HCT116 (cell line): ENCODE results near the gene COL1A1. TPM values are rescaled to one million over a fixed set of nuclear protein-coding genes. Genes with fewer than 3 reads are reported as not detected.

ENCODE experiments used
- ATAC-seq: fragments of 200-7000 bp; cut with Tn5 transposase; 2 replicates; pipeline ENCODE4 v1.9.1; 2020; ENCODE audit warnings: mild to moderate bottlenecking, moderate library complexity
- BruUV-seq: library from RNA; stranded (reverse); fragments of 400-500 nt; replicated peaks from 2 replicates; lab custom pipeline; 2021; lab: Mats Ljungman, UMichigan
- CTCF ChIA-PET: fragments of 300-600 bp; sonication (Branson Sonifier 250); formaldehyde crosslinking; loops from one replicate; lab custom pipeline; 2021; ENCODE audit warnings: antibody characterized with exemption; lab: Charles Lee
- POLR2A ChIA-PET: fragments of 300-600, 350-600 bp; sonication (Branson Sonifier 250); formaldehyde crosslinking; loops from one replicate; lab custom pipeline; 2021; ENCODE audit warnings: antibody characterized with exemption; lab: Charles Lee
- RAD21 ChIA-PET, 2 experiments: fragments of 300-600 bp; sonication (Branson Sonifier 250); formaldehyde crosslinking; loops; one replicate each; lab custom pipeline; 2023; ENCODE audit warnings: low total read pairs in 2 of 2; ENCODE audit not compliant: uncharacterized antibody in 2 of 2, unreplicated experiment in 2 of 2, low non-redundant PET in 1 of 2; lab: Charles Lee
- DNase-seq: peaks from one replicate; pipeline ENCODE4 v3.0.0-alpha.2; 2010; ENCODE audit warnings: low read depth, low spot score
- H2AFZ ChIP-seq: fragments of 200-600 bp; shearing (Covaris generic), sonication (generic); 2 replicates; pipeline ENCODE4 v1.6.1; 2017; ENCODE audit warnings: low read depth, mixed run types, mixed read lengths, antibody characterized with exemption, low read length; ENCODE audit not compliant: poor library complexity, severe bottlenecking
- H3K27ac ChIP-seq: 2 replicates; pipeline ENCODE4 v1.5.1; 2012; ENCODE audit warnings: low read depth, low read length
- H3K27me3 ChIP-seq: fragments of 200-600 bp; sonication (generic); 2 replicates; pipeline ENCODE4 v1.6.1; 2016; ENCODE audit warnings: mixed run types, low read length, mixed read lengths; ENCODE audit not compliant: insufficient read depth
- H3K36me3 ChIP-seq, 2 experiments: fragments of 200-500 bp in 1 of 2; fragments of 200-600 bp in 1 of 2; sonication (Bioruptor generic) in 1 of 2; sonication (generic) in 1 of 2; 2 replicates each; pipeline versions ENCODE4 v1.5.1 to v1.6.1; 2014 to 2016; ENCODE audit warnings: low read length in 2 of 2, inconsistent platforms in 1 of 2, mixed read lengths in 1 of 2, mixed run types in 1 of 2; ENCODE audit not compliant: insufficient read depth in 2 of 2, control insufficient read depth in 1 of 2
- H3K4me1 ChIP-seq, 2 experiments: fragments of 200-600 bp in 1 of 2; sonication (generic) in 1 of 2; 2 replicates each; pipeline versions ENCODE4 v1.5.1 to v1.6.1; 2012 to 2017; ENCODE audit warnings: low read length in 2 of 2, inconsistent platforms in 1 of 2, mild to moderate bottlenecking in 1 of 2, mixed read lengths in 1 of 2, mixed run types in 1 of 2, moderate library complexity in 1 of 2; ENCODE audit not compliant: insufficient read depth in 2 of 2, control insufficient read depth in 1 of 2
- H3K4me2 ChIP-seq: fragments of 200-600 bp; sonication (generic); 2 replicates; pipeline ENCODE4 v1.6.1; 2017; ENCODE audit warnings: mixed run types, low read length, mixed read lengths
- H3K4me3 ChIP-seq, 2 experiments: fragments of 200-600 bp in 1 of 2; sonication (generic) in 1 of 2; replicated peaks in 1 of 2; 2 replicates each; pipeline ENCODE4 v1.5.1; 2011 to 2016; ENCODE audit warnings: low read length in 2 of 2, control low read depth in 1 of 2, low read depth in 1 of 2, mild to moderate bottlenecking in 1 of 2, mixed read lengths in 1 of 2, mixed run types in 1 of 2
- H3K79me2 ChIP-seq: fragments of 200-600 bp; sonication (generic); 2 replicates; pipeline ENCODE4 v1.6.1; 2017; ENCODE audit warnings: mild to moderate bottlenecking, mixed run types, low read length, moderate library complexity, mixed read lengths; ENCODE audit not compliant: insufficient read depth
- H3K9ac ChIP-seq: fragments of 200-600 bp; sonication (generic); 2 replicates; pipeline ENCODE4 v1.6.1; 2016; ENCODE audit warnings: low read length, mixed read lengths
- H3K9me2 ChIP-seq: fragments of 200-600 bp; sonication (generic), shearing (Covaris generic); 2 replicates; pipeline ENCODE4 v1.6.1; 2017; ENCODE audit warnings: mixed run types, mild to moderate bottlenecking, moderate library complexity; ENCODE audit not compliant: insufficient read depth
- H3K9me3 ChIP-seq, 2 experiments: fragments of 200-500 bp in 1 of 2; fragments of 200-600 bp in 1 of 2; sonication (Bioruptor generic) in 1 of 2; sonication (generic) in 1 of 2; 2 replicates each; pipeline ENCODE4 v1.6.1; 2014 to 2017; ENCODE audit warnings: low read length in 2 of 2, mixed read lengths in 2 of 2, inconsistent platforms in 1 of 2, low read depth in 1 of 2, mild to moderate bottlenecking in 1 of 2, mixed run types in 1 of 2, moderate library complexity in 1 of 2; ENCODE audit not compliant: control insufficient read depth in 1 of 2, insufficient read depth in 1 of 2
- H4K20me1 ChIP-seq: fragments of 200-600 bp; sonication (generic), shearing (Covaris generic); 2 replicates; pipeline ENCODE4 v1.6.1; 2017; ENCODE audit warnings: mixed run types, mild to moderate bottlenecking, moderate library complexity; ENCODE audit not compliant: insufficient read depth
- ATF3 ChIP-seq: IDR thresholded peaks from 2 replicates; pipeline ENCODE4 v1.6.1; 2012
- CEBPB ChIP-seq: IDR thresholded peaks from 2 replicates; pipeline ENCODE4 v1.6.1; 2012; ENCODE audit warnings: low read depth
- EGR1 ChIP-seq: IDR thresholded peaks from 2 replicates; pipeline ENCODE4 v1.6.1; 2012; ENCODE audit warnings: low read depth
- FOSL1 ChIP-seq: IDR thresholded peaks from 2 replicates; pipeline ENCODE4 v1.6.1; 2012; ENCODE audit warnings: low read depth
- RAD21 ChIP-seq: IDR thresholded peaks from 2 replicates; pipeline ENCODE4 v1.6.1; 2012; ENCODE audit warnings: low read depth, mild to moderate bottlenecking
- REST ChIP-seq: IDR thresholded peaks from 2 replicates; pipeline ENCODE4 v1.6.1; 2012; ENCODE audit warnings: low read depth
- YY1 ChIP-seq: IDR thresholded peaks from 2 replicates; pipeline ENCODE4 v1.6.1; 2011; ENCODE audit warnings: low read length, low read depth, moderate library complexity, mild to moderate bottlenecking; ENCODE audit not compliant: insufficient replicate concordance; ENCODE audit errors: extremely low read depth
- intact Hi-C: fragments of 100-400 bp; cut with micrococcal nuclease; formaldehyde crosslinking; loops from 2 replicates; pipeline ENCODE4 v1.10.0; 2022
- total RNA-seq: library from RNA; stranded (reverse); gene quantifications from one replicate; pipeline ENCODE4 v1.2.1, GENCODE V29; 2021; ENCODE audit not compliant: unreplicated experiment
- TF ChIP-seq, protein P1 (sequence below): IDR thresholded peaks from 2 replicates; pipeline ENCODE4 v1.6.1; 2012

COL1A1 gene
- total RNA-seq, 1 experiment from 2014 or later, result 33.6 TPM

- H2AFZ ChIP-seq, result no peak overlapping the region
- BruUV-seq, result no TSS peak
- H3K4me1 ChIP-seq, result peaks cover 22 to 63% of the 10 kb centered on the region in 2 experiments
- ChIA-PET POLR2A (no interaction called here), CTCF (interaction anchor here (1.2 to 4.2 kb wide), 3 partner anchors 11 to 28 kb away, joined by 4 to 59 read pairs (median 8); no protein-coding TSS in a partner anchor), RAD21 (no interaction called here)
- H3K9ac ChIP-seq, result no peak overlapping the region
- TF ChIP-seq EGR1 (no peak), CEBPB (no peak), FOSL1 (no peak), RAD21 (no peak), ATF3 (no peak), REST (no peak), YY1 (no peak)
- TF ChIP-seq, protein P1, sequence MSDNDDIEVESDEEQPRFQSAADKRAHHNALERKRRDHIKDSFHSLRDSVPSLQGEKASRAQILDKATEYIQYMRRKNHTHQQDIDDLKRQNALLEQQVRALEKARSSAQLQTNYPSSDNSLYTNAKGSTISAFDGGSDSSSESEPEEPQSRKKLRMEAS, result no peak
- no peaks in the 10 kb centered on the region for H3K36me3 ChIP-seq
- H3K27me3 ChIP-seq, result no peaks in the 10 kb centered on the region
- ATAC-seq (no peak), DNase-seq (no peak)
- no peaks in the 10 kb centered on the region for H3K9me2 ChIP-seq
- H3K9me3 ChIP-seq, result no peaks in the 10 kb centered on the region
- no peak overlapping the region for H3K4me2 ChIP-seq
- H3K4me3 ChIP-seq, result no peak overlapping the region
- intact Hi-C loops, result no loop called here
- H3K27ac ChIP-seq, result no peak overlapping the region
- no peaks in the 10 kb centered on the region for H4K20me1 ChIP-seq
- no peaks in the 10 kb centered on the region for H3K79me2 ChIP-seq
Observed at GRCh38 chr17:50172130-50172529, 29.3 kb downstream of the COL1A1 start.
